NB4 (cell line): ENCODE measurements around the gene MLC1.

ENCODE experiments used
- MYC ChIP-seq: IDR thresholded peaks from 2 replicates; pipeline ENCODE4 v1.6.1; 2011; ENCODE audit warnings: low read depth, low read length
- POLR2A ChIP-seq: IDR thresholded peaks from 2 replicates; pipeline ENCODE4 v1.6.1; 2011; ENCODE audit warnings: mild to moderate bottlenecking; ENCODE audit not compliant: insufficient read length; ENCODE audit errors: extremely low read depth
- TF ChIP-seq, protein P1 (sequence below): IDR thresholded peaks from one replicate; pipeline ENCODE4 v1.5.1; 2012; ENCODE audit warnings: low read depth, low read length
- TF ChIP-seq, protein P2 (sequence below): IDR thresholded peaks from 2 replicates; pipeline ENCODE4 v1.6.1; 2011; ENCODE audit warnings: low read depth, low read length

DNA sequence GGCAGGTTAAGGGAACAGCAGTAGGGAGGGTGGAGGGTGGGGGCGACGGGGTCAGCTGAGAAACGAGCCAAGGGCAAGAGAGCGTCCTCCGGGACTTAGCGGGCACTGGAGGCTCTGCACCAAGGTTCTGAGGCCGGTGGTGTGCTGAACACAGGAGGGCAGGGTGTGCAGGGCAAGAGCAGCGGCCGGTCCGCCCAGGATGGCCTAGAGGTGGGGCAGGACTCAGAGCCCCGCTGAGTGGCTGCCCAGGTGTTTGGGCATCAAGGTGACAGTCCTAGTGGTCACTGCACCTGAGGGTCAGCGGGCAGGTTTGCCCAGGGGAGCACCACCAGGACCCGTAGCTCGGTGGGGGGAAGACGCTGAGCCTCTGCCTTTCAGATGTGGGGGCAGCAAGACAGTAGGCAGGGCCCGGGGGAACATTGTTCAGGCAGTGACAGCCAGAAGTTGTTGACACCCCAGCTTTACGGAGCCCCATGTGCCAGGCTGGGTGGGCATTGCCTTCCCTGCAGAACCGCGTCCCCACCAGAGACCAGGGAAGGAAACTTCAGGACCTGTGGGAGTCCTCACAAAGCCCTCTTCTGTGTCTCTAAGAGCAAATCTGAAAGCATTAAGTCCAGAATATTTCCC lies 22.6 kb downstream of the MLC1 start:
- TF ChIP-seq POLR2A (no peak), MYC (no peak)
- TF ChIP-seq, protein P1, sequence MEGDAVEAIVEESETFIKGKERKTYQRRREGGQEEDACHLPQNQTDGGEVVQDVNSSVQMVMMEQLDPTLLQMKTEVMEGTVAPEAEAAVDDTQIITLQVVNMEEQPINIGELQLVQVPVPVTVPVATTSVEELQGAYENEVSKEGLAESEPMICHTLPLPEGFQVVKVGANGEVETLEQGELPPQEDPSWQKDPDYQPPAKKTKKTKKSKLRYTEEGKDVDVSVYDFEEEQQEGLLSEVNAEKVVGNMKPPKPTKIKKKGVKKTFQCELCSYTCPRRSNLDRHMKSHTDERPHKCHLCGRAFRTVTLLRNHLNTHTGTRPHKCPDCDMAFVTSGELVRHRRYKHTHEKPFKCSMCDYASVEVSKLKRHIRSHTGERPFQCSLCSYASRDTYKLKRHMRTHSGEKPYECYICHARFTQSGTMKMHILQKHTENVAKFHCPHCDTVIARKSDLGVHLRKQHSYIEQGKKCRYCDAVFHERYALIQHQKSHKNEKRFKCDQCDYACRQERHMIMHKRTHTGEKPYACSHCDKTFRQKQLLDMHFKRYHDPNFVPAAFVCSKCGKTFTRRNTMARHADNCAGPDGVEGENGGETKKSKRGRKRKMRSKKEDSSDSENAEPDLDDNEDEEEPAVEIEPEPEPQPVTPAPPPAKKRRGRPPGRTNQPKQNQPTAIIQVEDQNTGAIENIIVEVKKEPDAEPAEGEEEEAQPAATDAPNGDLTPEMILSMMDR, result no peak
- TF ChIP-seq, protein P2, sequence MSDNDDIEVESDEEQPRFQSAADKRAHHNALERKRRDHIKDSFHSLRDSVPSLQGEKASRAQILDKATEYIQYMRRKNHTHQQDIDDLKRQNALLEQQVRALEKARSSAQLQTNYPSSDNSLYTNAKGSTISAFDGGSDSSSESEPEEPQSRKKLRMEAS, result no peak
